Kidney epithelial cell (primary cell): ENCODE data around the gene CASP1. TPM values are rescaled to one million over a fixed set of nuclear protein-coding genes. Genes with fewer than 3 reads are reported as not detected.
"Not testable (repeated sequence)": the region's sequence is repeated elsewhere in the genome, so short reads cannot be mapped to it uniquely, and the experiment has no call there.

Experiments used
- DNase-seq: peaks from one replicate; pipeline ENCODE4 v3.0.0-alpha.2; 2010; ENCODE audit warnings: low read depth
- H3K27me3 ChIP-seq: 2 replicates; pipeline ENCODE4 v1.6.0; 2011; ENCODE audit warnings: low read length; ENCODE audit not compliant: control insufficient read depth, insufficient read depth
- H3K36me3 ChIP-seq: 2 replicates; pipeline ENCODE4 v1.5.1; 2011; ENCODE audit warnings: low read length; ENCODE audit not compliant: control insufficient read depth, insufficient read depth
- H3K4me3 ChIP-seq: 2 replicates; pipeline ENCODE4 v1.5.1; 2011; ENCODE audit warnings: low read depth, mild to moderate bottlenecking, control low read depth, low read length
- CTCF ChIP-seq: IDR thresholded peaks from 2 replicates; pipeline ENCODE4 v1.5.1; 2011; ENCODE audit warnings: mild to moderate bottlenecking, moderate library complexity, low read length, control low read depth, inconsistent platforms; ENCODE audit not compliant: insufficient read depth, poor library complexity, severe bottlenecking
- total RNA-seq: library from RNA; depleted of rRNA; stranded (reverse); fragments of >200 nt; gene quantifications from 2 replicates; pipeline ENCODE4 v1.2.3, GENCODE V29; 2015

The CASP1 gene
- total RNA-seq, 1 donor from 2014 or later: 0.33 TPM

GRCh38 chr11:105046898-105047579 is 12.1 kb upstream of the CASP1 start:
- Histone ChIP-seq H3K4me3 (no peak overlapping the region), H3K27me3 (no peaks in the 10 kb centered on the region), H3K36me3 (no peaks in the 10 kb centered on the region)
- TF ChIP-seq CTCF: no peak
- DNase-seq: peak; percentile 88

GRCh38 chr11:105045676-105046296 is 10.8 kb upstream of the CASP1 start:
- no peaks in the 10 kb centered on the region for H3K27me3 ChIP-seq
- no peak overlapping the region for H3K4me3 ChIP-seq
- H3K36me3 ChIP-seq: no peaks in the 10 kb centered on the region
- DNase-seq: no peak
- TF ChIP-seq CTCF: no peak

- not testable (repeated sequence) for H3K36me3 ChIP-seq, DNase-seq, H3K27me3 ChIP-seq, H3K4me3 ChIP-seq
These were observed 9.9 kb upstream of the CASP1 start, which contains the start of gene CARD16 for GRCh38 chr11:105044557-105045524. TSS of gene CARD16 (minus strand) at chr11:105045335. CDS start at chr11:105045297, 38 bp downstream.

- H3K36me3 ChIP-seq: no peaks in the 10 kb centered on the region
- TF ChIP-seq CTCF: no peak
- no peak for DNase-seq
- no peak overlapping the region for H3K4me3 ChIP-seq
- no peaks in the 10 kb centered on the region for H3K27me3 ChIP-seq
These were observed 7.2 kb upstream of the CASP1 start for GRCh38 chr11:105042178-105042577.

GRCh38 chr11:105040703-105041102 is 5.8 kb upstream of the CASP1 start:
- no peak for DNase-seq
- TF ChIP-seq CTCF: no peak
- no peaks in the 10 kb centered on the region for H3K27me3 ChIP-seq
- H3K36me3 ChIP-seq: no peaks in the 10 kb centered on the region
- no peak overlapping the region for H3K4me3 ChIP-seq

- not testable (repeated sequence) for H3K4me3 ChIP-seq, H3K27me3 ChIP-seq, DNase-seq, H3K36me3 ChIP-seq
These were observed 556 bp downstream of the CASP1 start for GRCh38 chr11:105034388-105034787.
